Measurements from ENCODE around the gene HCRTR1. TPM values are rescaled to one million over a fixed set of nuclear protein-coding genes. Genes with fewer than 3 reads are reported as not detected.

HCRTR1 gene
- total and polyA plus RNA-seq, 2 donors (not counting 3 experiments of a cell fraction or from before 2014, with no cell fraction given), result 0.93 to 1.5 TPM

DNA sequence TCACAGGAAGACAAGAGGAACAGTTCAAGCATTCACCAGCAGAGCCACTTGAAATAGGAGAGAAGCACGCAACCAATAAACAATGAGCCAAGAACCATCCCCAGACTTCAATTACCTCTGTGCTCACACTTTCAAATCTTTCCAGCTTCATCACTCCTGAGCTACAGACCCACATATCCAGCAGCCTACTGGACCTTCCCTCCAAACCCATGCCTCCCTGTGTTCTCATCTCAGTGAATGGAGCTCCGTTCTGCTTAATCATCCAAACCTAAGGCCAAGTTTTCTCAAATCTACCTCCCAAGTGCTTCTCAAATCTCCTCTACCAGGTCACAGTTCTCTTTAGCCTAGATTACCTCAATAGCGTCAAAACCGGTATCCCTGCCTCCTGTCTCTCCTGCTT lies 23.5 kb downstream of the HCRTR1 start:
- Histone ChIP-seq H3K9ac (replicated peaks; ENCODE audit: extremely low read depth, insufficient read depth, low read length) (no peak overlapping the region), H3K4me3 (replicated peaks in 1 of 3; ENCODE audit: insufficient read depth in 1 of 3, low read depth in 1 of 3, low read length in 3 of 3) (no peak overlapping the region), H3K4me1 (ENCODE audit: control insufficient read depth, extremely low read depth, insufficient read depth, low read length) (peaks cover 22% of the 10 kb centered on the region), H4K20me1 (replicated peaks; ENCODE audit: control insufficient read depth, extremely low read depth, insufficient read depth, low read length) (no peaks in the 10 kb centered on the region), H3K9me1 (replicated peaks; ENCODE audit: control insufficient read depth, extremely low read depth, insufficient read depth, low read length) (no peaks in the 10 kb centered on the region), H3K4me2 (ENCODE audit: insufficient read depth, low read length) (no peak overlapping the region), H2AFZ (ENCODE audit: low read depth, low read length) (no peak overlapping the region), H3K27ac (ENCODE audit: insufficient read depth, low read depth, low read length) (no peak overlapping the region), H3K36me3 (ENCODE audit: control insufficient read depth in 2 of 2, extremely low read depth in 1 of 2, insufficient read depth in 2 of 2, low read length in 2 of 2) (no peaks in the 10 kb centered on the region), H3K27me3 (ENCODE audit: control insufficient read depth in 2 of 2, insufficient read depth in 2 of 2, low read length in 2 of 2) (no peaks in the 10 kb centered on the region), H3K79me2 (ENCODE audit: control insufficient read depth, insufficient read depth, low read length) (peaks cover 66% of the 10 kb centered on the region), H3K9me3 (replicated peaks; ENCODE audit: control insufficient read depth, insufficient read depth, low read length) (no peaks in the 10 kb centered on the region)
- POLR2A ChIA-PET, result no interaction called here
- no TSS peak for BruUV-seq (replicated peaks)
- TF ChIP-seq POLR2AphosphoS5 (IDR thresholded peaks at IDR 0.05; ENCODE audit: insufficient read depth, low read depth, low read length), result no peak
- TF ChIP-seq JUN (IDR thresholded peaks at IDR 0.05; ENCODE audit: borderline replicate concordance, insufficient read depth, insufficient read length, low read depth), result no peak
- TF ChIP-seq, protein P1, sequence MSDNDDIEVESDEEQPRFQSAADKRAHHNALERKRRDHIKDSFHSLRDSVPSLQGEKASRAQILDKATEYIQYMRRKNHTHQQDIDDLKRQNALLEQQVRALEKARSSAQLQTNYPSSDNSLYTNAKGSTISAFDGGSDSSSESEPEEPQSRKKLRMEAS (IDR thresholded peaks at IDR 0.05; ENCODE audit: insufficient read depth, insufficient read length), result no peak
- TF ChIP-seq GATA2 (IDR thresholded peaks at IDR 0.05; ENCODE audit: insufficient read depth, insufficient read length, low read depth, low read length), result no peak
- TF ChIP-seq EZH2 (IDR thresholded peaks at IDR 0.05; ENCODE audit: borderline replicate concordance, low read depth, low read length, severe bottlenecking), result no peak
- no peak for TF ChIP-seq FOS (IDR thresholded peaks at IDR 0.05; ENCODE audit: borderline replicate concordance, insufficient read depth, low read length)
- TF ChIP-seq MYC (IDR thresholded peaks at IDR 0.05; ENCODE audit: low read depth, low read length), result no peak
- TF ChIP-seq POLR2A (IDR thresholded peaks at IDR 0.05; ENCODE audit: low read depth, low read length), result no peak
- TF ChIP-seq, protein P2, sequence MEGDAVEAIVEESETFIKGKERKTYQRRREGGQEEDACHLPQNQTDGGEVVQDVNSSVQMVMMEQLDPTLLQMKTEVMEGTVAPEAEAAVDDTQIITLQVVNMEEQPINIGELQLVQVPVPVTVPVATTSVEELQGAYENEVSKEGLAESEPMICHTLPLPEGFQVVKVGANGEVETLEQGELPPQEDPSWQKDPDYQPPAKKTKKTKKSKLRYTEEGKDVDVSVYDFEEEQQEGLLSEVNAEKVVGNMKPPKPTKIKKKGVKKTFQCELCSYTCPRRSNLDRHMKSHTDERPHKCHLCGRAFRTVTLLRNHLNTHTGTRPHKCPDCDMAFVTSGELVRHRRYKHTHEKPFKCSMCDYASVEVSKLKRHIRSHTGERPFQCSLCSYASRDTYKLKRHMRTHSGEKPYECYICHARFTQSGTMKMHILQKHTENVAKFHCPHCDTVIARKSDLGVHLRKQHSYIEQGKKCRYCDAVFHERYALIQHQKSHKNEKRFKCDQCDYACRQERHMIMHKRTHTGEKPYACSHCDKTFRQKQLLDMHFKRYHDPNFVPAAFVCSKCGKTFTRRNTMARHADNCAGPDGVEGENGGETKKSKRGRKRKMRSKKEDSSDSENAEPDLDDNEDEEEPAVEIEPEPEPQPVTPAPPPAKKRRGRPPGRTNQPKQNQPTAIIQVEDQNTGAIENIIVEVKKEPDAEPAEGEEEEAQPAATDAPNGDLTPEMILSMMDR (IDR thresholded peaks at IDR 0.05; ENCODE audit: extremely low read depth in 1 of 2, insufficient read depth in 1 of 2, low read depth in 1 of 2, low read length in 2 of 2), result no peak
- DNase-seq (ENCODE audit: low read depth, low spot score), result no peak
- FAIRE-seq, result peak; percentile 28
- dilution Hi-C loops (cut with MboI; ENCODE audit: extremely low pct_ligation_motif_present, low sequenced_read_pairs), result no loop called here
- intact Hi-C loops (cut with micrococcal nuclease), result loop anchor here (10.0 kb wide), 1 partner anchor 294 kb away; the partner anchor contains the start of gene PTP4A2
- CTCF ChIA-PET, result interaction anchor here (0.5 to 2.1 kb wide), 6 partner anchors 15 to 301 kb away, joined by 3 to 8 read pairs (median 4); no protein-coding TSS in a partner anchor

Measured in endothelial cell of umbilical vein (primary cell).